ENCODE results near the gene KCNQ1OT1. TPM values are rescaled to one million over a fixed set of nuclear protein-coding genes. Genes with fewer than 3 reads are reported as not detected.
A peak's percentile ranks its signal among the peaks of the same experiment; 100 is the strongest.

Gene KCNQ1OT1
- total RNA-seq, 1 donor from 2014 or later, result 7.0 TPM

DNA sequence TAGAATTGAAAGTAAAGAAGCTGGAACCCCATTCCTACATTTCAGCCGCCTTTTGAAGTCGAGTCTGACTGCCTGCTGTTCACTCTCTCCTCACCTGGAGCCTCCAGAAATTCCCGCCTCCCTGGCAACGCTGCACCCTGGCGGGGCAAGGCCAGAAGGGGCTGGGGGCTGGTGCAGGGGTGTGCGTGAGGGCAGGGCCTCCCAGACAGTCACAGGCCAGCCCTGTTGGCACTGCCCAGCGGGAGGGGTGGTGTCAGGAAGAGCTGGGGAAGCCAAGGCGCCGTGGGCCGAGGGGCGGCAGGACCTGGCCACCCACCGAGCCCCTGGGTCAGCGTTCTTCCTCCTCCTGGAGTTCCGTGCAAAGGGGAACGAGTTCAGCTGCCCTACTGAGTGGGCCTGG is 123.2 kb downstream of the KCNQ1OT1 start:
- Mint-ChIP-seq H3K27ac (no peak overlapping the region), H3K9me3 (no peaks in the 10 kb centered on the region), H3K4me3 (no peak overlapping the region), H3K27me3 (no peaks in the 10 kb centered on the region), H3K36me3 (no peaks in the 10 kb centered on the region), H3K4me1 (ENCODE audit: unreplicated experiment) (no peaks in the 10 kb centered on the region)
- DNase-seq (ENCODE audit: extremely low spot score, unreplicated experiment), result no peak
- TF ChIP-seq CTCF (conservative IDR thresholded peaks at IDR 0.05), result no peak

GRCh38 chr11:2576111-2576510 is 123.7 kb downstream of the KCNQ1OT1 start:
- no peaks in the 10 kb centered on the region for H3K36me3 Mint-ChIP-seq
- no peak overlapping the region for H3K27ac Mint-ChIP-seq
- no peak for TF ChIP-seq CTCF (conservative IDR thresholded peaks at IDR 0.05)
- H3K4me3 Mint-ChIP-seq, result no peak overlapping the region
- H3K27me3 Mint-ChIP-seq, result no peaks in the 10 kb centered on the region
- H3K9me3 Mint-ChIP-seq, result no peaks in the 10 kb centered on the region
- no peaks in the 10 kb centered on the region for H3K4me1 Mint-ChIP-seq (ENCODE audit: unreplicated experiment)
- no peak for DNase-seq (ENCODE audit: extremely low spot score, unreplicated experiment)

DNA sequence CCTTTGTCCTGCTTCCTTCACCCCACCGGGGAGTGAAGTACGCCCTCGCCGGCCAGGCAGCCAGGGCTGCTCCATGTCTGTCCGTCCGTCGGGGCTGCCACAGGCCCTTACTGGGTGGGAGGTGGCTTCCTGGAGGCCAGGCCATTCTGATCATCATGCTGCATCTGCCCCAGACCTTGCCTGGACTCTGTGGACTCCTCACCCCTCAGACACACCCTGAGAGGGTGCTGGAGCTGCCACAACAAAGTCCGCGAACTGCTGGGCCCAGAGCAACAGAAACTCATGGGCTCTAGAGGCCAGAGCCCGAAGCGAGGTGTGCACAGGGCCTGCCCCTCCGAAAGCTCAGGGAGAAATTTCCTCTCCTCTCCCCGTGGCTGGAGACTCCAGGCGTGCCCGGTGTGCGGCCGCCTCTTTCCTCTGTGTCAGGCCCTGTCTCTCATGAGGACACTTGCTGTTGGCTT is 124.2 kb downstream of the KCNQ1OT1 start:
- Mint-ChIP-seq H3K27me3 (no peaks in the 10 kb centered on the region), H3K9me3 (no peaks in the 10 kb centered on the region), H3K36me3 (no peaks in the 10 kb centered on the region), H3K27ac (no peak overlapping the region), H3K4me3 (no peak overlapping the region), H3K4me1 (ENCODE audit: unreplicated experiment) (no peaks in the 10 kb centered on the region)
- DNase-seq (ENCODE audit: extremely low spot score, unreplicated experiment), result peak; percentile 60
- no peak for TF ChIP-seq CTCF (conservative IDR thresholded peaks at IDR 0.05)

- Mint-ChIP-seq H3K4me1 (ENCODE audit: unreplicated experiment) (no peaks in the 10 kb centered on the region), H3K27me3 (no peaks in the 10 kb centered on the region), H3K36me3 (no peaks in the 10 kb centered on the region), H3K27ac (no peak overlapping the region), H3K4me3 (no peak overlapping the region), H3K9me3 (no peaks in the 10 kb centered on the region)
- no peak for TF ChIP-seq CTCF (conservative IDR thresholded peaks at IDR 0.05)
- peak; percentile 62 for DNase-seq (ENCODE audit: extremely low spot score, unreplicated experiment)
Measured at GRCh38 chr11:2574553-2575535, 125.0 kb downstream of the KCNQ1OT1 start.

DNA sequence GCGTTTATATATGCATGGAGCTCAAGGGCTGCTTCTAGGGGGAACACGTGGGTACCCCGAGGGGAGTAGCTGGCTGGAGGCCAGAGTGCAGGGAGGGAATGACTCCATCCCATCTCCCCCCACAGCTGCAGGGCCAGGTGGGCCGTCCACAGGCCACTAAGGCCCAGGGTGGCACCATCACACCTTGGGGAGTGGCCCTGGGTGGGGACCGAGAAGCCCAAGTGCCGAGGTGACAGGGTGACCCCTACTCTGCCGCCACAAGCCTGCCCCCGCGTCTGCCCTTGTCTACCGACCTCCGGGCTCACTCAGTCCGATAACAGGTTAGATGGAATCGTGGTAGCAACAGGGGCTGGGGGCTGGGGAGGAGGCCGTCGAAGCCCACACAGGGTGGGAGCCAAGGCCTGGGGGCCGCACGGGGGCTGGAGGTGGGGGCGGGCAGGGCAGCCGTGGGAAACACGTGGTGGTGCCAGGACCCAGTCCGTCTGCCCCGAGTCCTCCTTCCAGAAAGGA is 125.7 kb downstream of the KCNQ1OT1 start:
- Mint-ChIP-seq H3K4me3 (no peak overlapping the region), H3K27ac (no peak overlapping the region), H3K36me3 (no peaks in the 10 kb centered on the region), H3K4me1 (ENCODE audit: unreplicated experiment) (no peaks in the 10 kb centered on the region), H3K27me3 (no peaks in the 10 kb centered on the region), H3K9me3 (no peaks in the 10 kb centered on the region)
- TF ChIP-seq CTCF (conservative IDR thresholded peaks at IDR 0.05), result no peak
- DNase-seq (ENCODE audit: extremely low spot score, unreplicated experiment), result no peak

All from type B pancreatic cell (in vitro differentiated cells).